Measurements from ENCODE around the gene ACVR2A. TPM values are rescaled to one million over a fixed set of nuclear protein-coding genes. Genes with fewer than 3 reads are reported as not detected.

The ACVR2A gene
- total RNA-seq, 1 donor from 2014 or later = 11.1 TPM

DNA sequence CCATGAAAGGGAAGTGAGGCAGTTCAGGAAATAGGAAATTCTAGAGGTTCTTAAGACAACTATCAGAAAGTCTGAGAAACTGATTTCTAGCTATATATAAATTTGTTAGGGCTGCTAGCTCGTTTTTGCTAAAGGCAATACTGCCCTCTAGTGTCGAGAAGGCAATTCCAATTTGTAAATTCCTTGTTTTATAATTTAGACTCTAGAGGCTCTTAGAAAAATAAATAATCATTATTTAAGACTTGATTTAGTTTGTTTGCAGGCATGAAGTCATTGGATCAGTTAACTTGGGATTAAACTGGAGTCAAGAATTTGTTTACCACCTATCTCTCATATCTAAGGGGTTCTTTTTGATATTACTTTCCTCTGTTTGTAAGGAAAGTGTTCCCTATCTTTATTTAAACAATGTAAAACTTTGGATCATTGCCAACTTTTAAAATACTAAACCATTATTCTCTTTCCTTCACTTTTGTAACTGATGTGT, 66.2 kb downstream of the ACVR2A start:
- Histone ChIP-seq H3K36me3 (no peaks in the 10 kb centered on the region), H3K27me3 (ENCODE audit: low read depth) (no peaks in the 10 kb centered on the region), H3K4me3 (no peak overlapping the region), H3K9me3 (replicated peaks) (no peaks in the 10 kb centered on the region), H3K27ac (replicated peaks) (no peak overlapping the region), H3K4me1 (peaks cover 16% of the 10 kb centered on the region)
- no peak for DNase-seq
- peak; percentile 85 for TF ChIP-seq CTCF (IDR thresholded peaks at IDR 0.05; ENCODE audit: borderline replicate concordance)
- intact Hi-C loops (cut with micrococcal nuclease) = loop anchor here (5.0 to 10.0 kb wide), 2 partner anchors 829 to 1176 kb away; no protein-coding TSS in a partner anchor

GRCh38 chr2:147913701-147914480, 69.1 kb downstream of the ACVR2A start:
- TF ChIP-seq CTCF (IDR thresholded peaks at IDR 0.05; ENCODE audit: borderline replicate concordance) = no peak
- intact Hi-C loops (cut with micrococcal nuclease) = loop anchor here (5.0 to 10.0 kb wide), 2 partner anchors 832 to 1179 kb away; no protein-coding TSS in a partner anchor
- Histone ChIP-seq H3K4me1 (peaks cover 16% of the 10 kb centered on the region), H3K9me3 (replicated peaks) (no peaks in the 10 kb centered on the region), H3K36me3 (peaks cover 18% of the 10 kb centered on the region), H3K27me3 (ENCODE audit: low read depth) (no peaks in the 10 kb centered on the region), H3K4me3 (no peak overlapping the region), H3K27ac (replicated peaks) (no peak overlapping the region)
- DNase-seq = no peak

GRCh38 chr2:147916067-147916466, 71.2 kb downstream of the ACVR2A start:
- Histone ChIP-seq H3K27me3 (ENCODE audit: low read depth) (no peaks in the 10 kb centered on the region), H3K36me3 (peaks cover 33% of the 10 kb centered on the region), H3K4me3 (no peak overlapping the region), H3K9me3 (replicated peaks) (no peaks in the 10 kb centered on the region), H3K27ac (replicated peaks) (no peak overlapping the region), H3K4me1 (peaks cover 11% of the 10 kb centered on the region)
- intact Hi-C loops (cut with micrococcal nuclease) = loop anchor here (10.0 kb wide), 1 partner anchor 1181 kb away; no protein-coding TSS in a partner anchor
- no peak for TF ChIP-seq CTCF (IDR thresholded peaks at IDR 0.05; ENCODE audit: borderline replicate concordance)
- DNase-seq = no peak

GRCh38 chr2:147916723-147917122, 71.9 kb downstream of the ACVR2A start:
- H3K9me3 ChIP-seq (replicated peaks) = no peaks in the 10 kb centered on the region
- peaks cover 34% of the 10 kb centered on the region for H3K36me3 ChIP-seq
- TF ChIP-seq CTCF (IDR thresholded peaks at IDR 0.05; ENCODE audit: borderline replicate concordance) = no peak
- peaks cover 9% of the 10 kb centered on the region for H3K4me1 ChIP-seq
- intact Hi-C loops (cut with micrococcal nuclease) = loop anchor here (10.0 kb wide), 1 partner anchor 1182 kb away; no protein-coding TSS in a partner anchor
- no peak overlapping the region for H3K27ac ChIP-seq (replicated peaks)
- no peak overlapping the region for H3K4me3 ChIP-seq
- H3K27me3 ChIP-seq (ENCODE audit: low read depth) = no peaks in the 10 kb centered on the region
- no peak for DNase-seq

DNA sequence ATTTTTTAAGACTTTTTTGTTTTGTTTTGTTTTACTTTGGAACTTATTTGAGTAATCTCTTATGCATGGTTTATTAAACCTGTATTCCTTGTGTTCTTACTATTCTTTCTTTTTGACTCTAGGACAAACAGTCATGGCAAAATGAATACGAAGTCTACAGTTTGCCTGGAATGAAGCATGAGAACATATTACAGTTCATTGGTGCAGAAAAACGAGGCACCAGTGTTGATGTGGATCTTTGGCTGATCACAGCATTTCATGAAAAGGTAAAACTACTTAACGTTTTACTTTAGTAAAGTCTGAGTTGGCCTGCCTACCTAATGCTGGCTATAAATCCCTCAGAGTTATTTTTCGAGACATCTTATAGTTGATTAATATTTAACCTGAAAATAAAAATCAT, 72.3 kb downstream of the ACVR2A start:
- intact Hi-C loops (cut with micrococcal nuclease) = loop anchor here (10.0 kb wide), 1 partner anchor 1182 kb away; no protein-coding TSS in a partner anchor

More for the DNA sequence above, 72.3 kb downstream of the ACVR2A start:
- H3K4me3 ChIP-seq = no peak overlapping the region
- peaks cover 9% of the 10 kb centered on the region for H3K4me1 ChIP-seq
- DNase-seq = no peak
- no peaks in the 10 kb centered on the region for H3K9me3 ChIP-seq (replicated peaks)
- H3K27ac ChIP-seq (replicated peaks) = no peak overlapping the region
- H3K36me3 ChIP-seq = peaks cover 34% of the 10 kb centered on the region
- H3K27me3 ChIP-seq (ENCODE audit: low read depth) = no peaks in the 10 kb centered on the region
- no peak for TF ChIP-seq CTCF (IDR thresholded peaks at IDR 0.05; ENCODE audit: borderline replicate concordance)

Measured in left ventricle myocardium inferior (tissue), 1 donor.